Left colon (tissue), 2 donors: ENCODE results near the gene CAPZB. TPM values are rescaled to one million over a fixed set of nuclear protein-coding genes. Genes with fewer than 3 reads are reported as not detected.

Experiments used
- ATAC-seq: fragments of 200-7000 bp; cut with Tn5 transposase; one replicate; pipeline ENCODE4 v1.9.1; 2020; ENCODE audit warnings: mild to moderate bottlenecking, moderate library complexity
- DNase-seq, 2 donors: peaks; one replicate each; pipeline ENCODE4 v3.0.0-alpha.2; 2020
- intact Hi-C, 2 donors: fragments of 100-400 bp; cut with DNase I in 1 of 2; cut with micrococcal nuclease in 1 of 2; formaldehyde crosslinking; loops; one replicate each; pipeline versions ENCODE4 v1.11.2 to v1.14.0; 2022; cut with DNase I, micrococcal nuclease
- total RNA-seq, 2 donors: library from RNA; stranded (reverse); fragmentation: NEBNext Ultra II Directional; extraction: Animal tissue kit (Norgen Biotek cat#: 25700); gene quantifications; one replicate each; pipeline ENCODE4 v1.2.1, GENCODE V29; 2021
- donor health status: DM: no; HTN: no; CAD: no.
- donor health status: DM: yes; HTN: yes; CAD: no.

The CAPZB gene
- total RNA-seq, 2 donors from 2014 or later: 340 to 367 TPM

DNA sequence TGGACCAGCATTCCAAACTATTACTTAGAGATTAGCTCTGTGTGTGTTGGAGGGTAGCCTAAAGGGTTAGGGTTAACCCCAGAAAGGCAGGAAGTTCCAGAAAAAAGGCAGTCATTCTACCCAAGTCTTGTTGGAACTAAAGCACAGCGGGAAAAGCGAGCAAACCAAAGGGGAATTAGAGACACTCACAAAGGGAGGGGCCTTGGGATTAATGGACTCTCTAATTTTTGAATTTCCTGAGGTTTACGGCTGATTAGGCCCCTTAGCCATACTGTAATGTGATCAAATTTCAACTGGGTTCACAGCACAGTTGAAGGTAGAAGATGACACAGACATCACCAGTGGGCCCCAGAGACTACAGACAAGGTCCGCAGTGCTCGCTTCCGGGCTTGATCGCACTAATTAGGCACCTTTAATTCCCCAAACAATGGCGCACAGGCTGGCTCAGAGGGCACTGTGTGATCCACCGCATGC, 28.3 kb downstream of the CAPZB start:
- no peak for DNase-seq
- no peak for ATAC-seq
- intact Hi-C loops: no loop called here

DNA sequence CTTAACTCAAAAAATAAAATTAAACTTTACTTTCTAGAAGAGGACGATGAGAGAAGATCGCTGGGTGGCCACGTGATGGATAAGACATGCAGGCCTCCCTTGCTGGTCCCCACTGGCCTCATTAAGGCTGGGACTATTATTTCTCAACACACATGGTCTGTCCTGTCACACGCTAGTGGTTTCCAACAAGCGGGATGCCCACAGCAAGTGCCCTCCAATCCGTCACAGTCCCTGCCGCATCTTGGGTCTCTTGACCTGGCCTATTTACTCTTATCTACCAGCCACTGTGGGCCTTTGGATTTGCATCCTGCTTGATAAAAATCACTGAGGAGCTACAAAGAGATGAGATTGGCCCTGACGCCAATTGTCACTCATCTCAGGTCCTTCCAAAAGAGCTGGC, 30.0 kb downstream of the CAPZB start:
- no peak for DNase-seq
- intact Hi-C loops: no loop called here
- no peak for ATAC-seq

DNA sequence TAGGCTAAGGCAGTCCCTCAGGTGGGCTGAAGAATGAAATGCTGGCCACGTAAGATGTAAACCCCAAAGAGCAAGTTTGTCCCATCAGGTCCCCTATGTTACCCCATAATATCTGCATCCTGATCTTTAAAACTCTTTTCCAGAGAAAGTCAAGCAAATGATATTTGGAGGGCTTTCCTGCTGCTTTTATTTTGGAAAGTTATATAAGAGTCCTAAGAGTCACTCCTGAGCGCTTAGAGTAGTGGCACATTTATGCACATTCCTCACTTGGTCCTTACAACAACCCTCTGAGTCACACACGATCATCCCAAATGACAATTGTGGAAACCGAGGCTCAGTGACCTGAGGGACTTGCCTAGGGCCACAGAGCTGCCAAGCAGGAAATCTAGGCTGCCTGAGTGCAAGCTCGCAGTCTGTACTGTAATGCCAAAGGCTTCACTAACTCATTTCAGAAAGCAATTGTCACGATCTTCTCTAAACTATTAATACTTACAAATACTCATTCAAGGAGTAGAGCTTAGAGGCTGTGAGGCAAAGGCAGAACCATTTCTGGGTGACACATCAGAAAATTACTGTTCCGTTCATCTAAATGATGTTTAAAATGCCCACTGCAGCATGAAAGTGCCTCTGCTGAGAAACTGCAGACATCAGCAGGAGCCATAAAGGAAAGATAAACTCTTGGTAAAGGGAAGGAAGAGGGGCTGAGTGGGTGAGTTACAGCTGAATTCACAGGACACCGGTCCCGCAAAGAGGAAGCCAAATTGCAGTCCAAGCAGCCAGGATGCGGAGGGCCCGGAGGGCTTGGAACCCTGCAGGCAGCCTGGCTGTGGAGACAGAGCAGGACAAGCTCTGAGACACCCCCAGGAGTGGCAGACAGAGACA, 30.8 kb downstream of the CAPZB start:
- intact Hi-C loops: no loop called here
- DNase-seq: no peak

DNA sequence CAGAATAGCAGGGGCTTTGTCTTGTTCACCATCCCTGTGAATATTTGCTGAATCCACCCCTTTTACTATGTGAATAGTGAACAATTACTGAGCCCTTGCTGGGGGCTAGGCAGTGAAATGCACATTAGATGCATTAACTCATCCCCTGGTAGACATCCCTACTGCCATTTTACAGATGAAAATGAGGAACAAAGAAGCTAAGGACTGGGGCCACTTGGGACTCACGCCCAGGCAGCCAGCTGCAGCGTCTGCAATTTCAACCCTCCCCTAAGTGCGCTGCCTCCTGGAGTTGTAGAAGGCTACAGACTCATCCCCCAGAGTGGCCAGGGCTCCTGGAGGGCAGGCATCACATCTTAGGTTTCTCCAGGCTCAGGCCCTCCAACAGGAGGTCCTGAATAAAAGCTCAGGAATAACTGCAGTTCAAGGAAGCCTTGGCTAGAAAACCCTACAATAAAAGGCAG, 31.6 kb downstream of the CAPZB start:
- no peak for DNase-seq

More for the DNA sequence above, 30.8 kb downstream of the CAPZB start:
- ATAC-seq: no peak

DNA sequence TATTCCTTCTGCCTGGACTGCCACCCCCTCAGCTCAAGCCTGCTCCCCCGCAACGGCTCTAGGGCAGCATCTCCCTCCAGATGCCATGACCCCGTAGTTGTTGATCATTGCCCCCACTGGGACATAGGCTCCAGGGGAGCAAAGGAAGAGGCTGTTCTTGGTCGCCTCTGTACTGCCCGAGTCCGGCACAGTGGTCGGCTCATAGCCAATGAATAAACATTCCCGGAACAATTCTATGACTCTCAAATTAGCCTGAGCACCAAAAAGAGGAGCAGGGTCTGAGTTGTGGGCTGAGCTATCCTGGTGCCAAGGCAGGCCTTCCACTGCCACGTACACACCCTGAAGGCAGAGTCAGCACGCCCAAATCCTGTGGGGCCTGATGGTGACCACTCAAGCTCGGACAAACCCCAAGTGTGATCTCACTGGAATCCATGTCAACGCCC, 33.1 kb downstream of the CAPZB start:
- no peak for ATAC-seq
- DNase-seq: no peak
- intact Hi-C loops: no loop called here

More for the DNA sequence above, 31.6 kb downstream of the CAPZB start:
- no peak for ATAC-seq
- intact Hi-C loops: no loop called here

DNA sequence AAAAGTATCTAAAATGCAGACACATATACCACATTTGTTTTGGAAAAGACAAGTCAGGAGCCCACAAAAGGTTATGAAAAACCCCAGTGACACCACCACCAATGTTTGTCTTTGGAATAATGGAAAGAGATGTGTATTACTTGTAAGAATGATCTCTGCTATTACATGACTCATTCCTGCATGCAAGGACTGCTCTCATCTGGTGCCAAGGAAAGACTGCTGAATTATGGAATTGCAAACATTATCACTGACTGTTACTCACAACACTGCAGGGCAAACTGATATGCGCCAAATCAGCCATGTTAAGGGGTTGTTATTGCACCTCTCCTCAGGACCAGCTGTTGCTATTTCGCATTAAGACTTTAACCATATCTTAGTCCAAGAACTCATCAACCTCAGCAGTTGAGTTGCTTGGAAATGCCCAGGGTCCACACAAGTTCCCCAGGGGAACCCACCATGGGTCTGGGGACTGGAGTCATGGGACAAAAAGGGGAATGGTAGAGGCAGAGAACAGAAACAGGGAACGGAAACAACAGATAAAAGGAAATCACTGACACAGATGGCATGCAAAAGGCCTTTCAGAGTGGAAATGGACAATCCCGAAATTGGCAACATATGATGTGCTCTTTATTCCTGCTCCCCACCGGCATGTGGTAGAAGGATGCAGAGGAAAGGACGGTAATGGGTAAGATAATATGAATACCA, 34.4 kb downstream of the CAPZB start:
- intact Hi-C loops: no loop called here
- ATAC-seq: peak; percentile 80

DNA sequence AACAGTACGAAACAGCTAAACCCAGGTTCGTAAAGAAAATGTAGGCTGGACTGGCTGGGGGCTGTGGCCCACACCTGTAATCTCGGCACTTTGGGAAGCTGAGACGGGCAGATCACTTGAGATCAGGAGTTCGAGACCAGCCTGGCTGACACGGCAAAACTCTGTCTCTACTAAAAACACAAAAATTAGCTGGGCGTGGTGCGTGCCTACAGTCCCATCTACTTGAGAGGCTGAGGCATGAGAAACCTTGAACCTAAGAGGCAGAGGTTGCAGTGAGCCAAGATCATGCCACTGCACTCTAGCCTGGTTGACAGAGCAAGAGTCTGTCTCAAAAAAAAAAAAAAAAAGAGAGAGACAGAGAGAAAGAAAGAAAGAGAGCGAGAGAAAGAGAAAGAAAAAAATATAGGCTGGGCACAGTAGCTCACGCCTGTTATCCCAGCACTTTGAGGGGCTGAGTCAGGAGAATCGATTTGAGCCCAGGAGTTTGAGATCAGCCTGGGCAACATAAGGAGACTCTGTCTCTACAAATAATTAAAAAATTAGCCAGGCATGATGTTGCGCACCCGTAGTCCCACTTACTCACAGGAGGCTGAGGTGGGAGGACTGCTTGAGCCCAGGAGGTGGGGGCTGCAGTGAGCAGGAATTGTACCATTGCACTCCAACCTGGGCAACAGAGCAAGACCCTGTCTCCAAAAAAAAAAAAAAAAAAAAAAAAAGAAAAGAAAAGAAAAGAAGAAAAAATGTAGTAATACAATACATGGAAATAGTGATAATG, 35.7 kb downstream of the CAPZB start:
- DNase-seq: no peak
- no peak for ATAC-seq
- intact Hi-C loops: no loop called here

More for the DNA sequence above, 34.4 kb downstream of the CAPZB start:
- DNase-seq: no peak

DNA sequence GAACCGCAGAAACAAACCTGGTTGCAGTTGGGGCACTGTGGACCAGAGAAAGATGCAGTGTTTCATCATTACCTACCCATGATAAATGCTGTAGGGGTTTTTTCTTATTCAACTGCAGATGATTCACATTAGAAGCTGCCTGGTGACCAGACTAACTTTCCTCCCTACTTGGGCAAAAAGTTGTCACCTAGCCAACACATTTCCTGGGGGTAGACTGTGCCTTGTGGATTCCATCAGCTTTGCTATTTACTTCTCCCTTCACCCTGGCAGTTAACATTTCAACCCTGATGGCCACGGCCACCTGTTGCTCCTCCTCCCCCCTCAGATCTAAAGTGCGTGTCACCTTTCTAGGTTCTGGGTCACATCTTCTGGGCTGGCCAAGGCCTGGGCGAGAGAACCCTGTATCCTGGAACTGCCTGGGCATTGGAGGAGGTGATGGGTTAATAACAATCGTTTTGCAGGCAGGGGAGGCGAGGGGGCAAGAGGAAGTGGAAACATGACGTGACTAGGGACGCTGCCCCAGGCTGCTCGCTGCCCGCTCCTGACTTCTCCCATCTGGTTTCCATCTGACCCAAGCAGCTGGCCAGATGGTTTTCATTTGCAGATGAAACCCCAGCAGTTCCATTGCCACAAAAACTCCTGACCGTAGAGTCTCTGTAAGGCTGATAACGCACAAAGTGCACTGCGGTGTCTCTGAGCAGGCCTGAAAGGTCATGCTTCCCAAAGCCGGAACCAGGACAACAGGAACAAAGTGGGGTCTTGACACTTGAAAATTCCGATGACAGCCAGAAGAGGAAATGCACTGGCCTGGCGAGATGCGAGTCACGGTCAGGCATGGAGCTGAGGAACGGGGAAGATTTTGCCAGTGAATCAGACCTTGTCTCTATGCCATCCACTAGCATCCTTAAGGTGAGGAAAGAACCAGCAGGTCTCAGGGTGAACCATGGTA, 36.6 kb downstream of the CAPZB start:
- intact Hi-C loops: no loop called here
- DNase-seq (peak; percentile 45 to 69), ATAC-seq (no peak)

DNA sequence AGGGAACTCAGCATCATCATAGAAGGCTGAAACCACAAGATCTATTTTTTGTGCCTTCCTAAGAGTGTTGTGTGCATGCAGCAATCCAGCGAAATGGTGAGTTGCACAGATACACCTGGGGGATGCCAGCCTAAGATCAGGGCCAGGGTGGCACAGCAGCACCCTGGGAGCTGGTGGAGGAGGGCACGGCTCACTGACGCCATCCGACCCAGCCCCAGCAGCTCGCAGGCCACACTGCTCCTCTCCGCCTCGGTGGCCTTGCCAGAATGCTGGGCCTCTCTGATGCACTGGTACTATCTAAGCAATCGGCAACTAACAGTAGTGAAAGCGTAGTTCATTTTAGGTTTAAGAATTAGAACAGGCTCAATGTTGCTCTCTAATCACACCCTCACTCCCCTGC, 37.8 kb downstream of the CAPZB start:
- intact Hi-C loops: no loop called here
- no peak for ATAC-seq
- DNase-seq: no peak

DNA sequence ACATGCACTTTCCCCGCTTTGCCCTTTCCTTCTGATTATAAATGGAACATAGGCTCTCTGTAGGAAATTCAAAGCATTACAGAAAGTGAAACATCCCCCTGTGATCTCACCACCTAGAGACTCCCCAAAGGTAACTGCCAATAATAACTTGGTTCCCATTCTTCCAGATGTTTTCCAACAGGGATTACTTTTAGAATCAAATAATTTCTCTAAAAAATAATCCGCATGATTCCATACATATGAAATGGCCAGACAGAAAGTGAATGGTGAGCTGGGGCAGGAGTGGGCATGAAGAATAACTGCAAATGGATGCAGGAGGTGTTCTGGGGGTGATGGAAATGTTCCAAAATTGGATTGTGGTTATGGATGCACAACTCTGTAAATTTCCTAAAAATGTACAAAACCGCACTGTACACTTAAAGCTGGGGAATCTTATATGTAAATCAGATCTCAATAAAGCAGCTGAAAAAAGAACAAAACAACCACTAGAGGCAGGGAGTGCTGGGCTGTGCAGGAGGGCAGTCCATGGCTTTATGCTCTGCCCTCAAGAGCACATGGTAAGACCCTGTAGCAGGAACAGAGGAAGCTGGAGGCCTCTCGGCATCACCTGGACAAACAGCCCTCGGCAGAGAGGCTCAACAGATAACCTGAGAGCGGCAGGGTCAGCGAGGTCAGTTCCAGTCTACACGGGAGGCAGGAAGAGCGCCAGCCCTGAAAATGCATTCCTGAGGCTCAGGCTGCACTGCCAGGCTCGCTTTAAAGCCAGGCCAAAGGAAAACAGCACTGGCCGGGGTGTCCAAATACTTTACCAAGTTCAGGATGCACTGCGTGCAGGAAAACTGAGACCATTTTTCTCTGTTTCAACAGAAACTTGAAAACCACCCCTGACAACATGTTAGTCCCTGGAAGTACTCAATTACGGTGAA, 39.7 kb downstream of the CAPZB start:
- no peak for DNase-seq
- intact Hi-C loops: no loop called here
- peak; percentile 44 for ATAC-seq

DNA sequence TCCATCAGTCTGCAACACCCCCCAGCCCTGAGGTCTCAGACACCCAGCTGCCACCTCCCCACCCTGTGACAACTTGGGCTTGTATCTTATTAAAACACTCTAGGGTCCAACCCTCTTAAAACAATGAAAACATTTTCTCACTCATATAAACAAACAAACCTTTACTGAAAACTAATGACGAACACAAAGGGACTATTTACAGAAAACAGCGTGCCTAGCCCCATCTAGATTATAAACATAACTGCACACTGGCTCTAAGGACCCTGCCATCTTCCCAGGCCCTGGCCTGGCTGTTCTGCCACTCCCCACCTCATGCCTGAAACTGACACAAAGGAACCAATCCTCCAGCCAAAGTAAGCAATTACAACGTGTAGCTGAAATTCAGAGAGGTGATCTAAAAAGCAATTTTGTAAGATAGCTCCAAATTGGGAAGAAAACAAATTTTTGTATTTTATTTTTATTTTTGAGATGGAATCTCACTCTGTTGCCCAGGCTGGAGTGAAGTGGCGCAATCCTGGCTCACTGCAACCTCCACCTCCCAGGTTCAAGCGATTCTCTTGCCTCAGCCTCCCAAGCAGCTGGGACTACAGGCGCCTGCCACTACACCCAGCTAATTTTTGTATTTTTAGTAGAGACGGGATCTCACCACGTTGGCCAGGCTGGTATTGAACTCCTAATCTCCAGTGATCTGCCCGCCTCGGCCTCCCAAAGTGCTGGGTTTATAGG, 40.9 kb downstream of the CAPZB start:
- ATAC-seq (no peak), DNase-seq (no peak)
- intact Hi-C loops: no loop called here

DNA sequence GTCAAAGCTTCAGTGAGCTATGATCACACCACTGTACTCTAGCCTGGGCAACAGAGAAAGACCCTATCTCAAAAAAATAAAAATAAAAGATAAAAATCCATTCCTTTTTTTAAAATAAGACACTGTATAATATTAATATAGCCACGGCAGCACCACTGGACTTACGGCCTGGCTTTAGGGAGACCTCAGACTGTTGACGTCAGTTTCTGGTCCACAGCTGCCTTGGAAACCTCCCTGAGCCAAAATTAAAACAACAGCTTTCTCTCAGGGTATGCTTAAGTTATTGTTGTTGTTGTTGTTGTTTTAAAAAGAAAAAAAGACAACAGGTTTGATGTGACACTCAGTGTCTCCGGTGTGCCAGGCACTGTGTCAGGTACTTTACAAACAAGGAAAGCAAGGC, 42.0 kb downstream of the CAPZB start:
- ATAC-seq (no peak), DNase-seq (no peak)
- intact Hi-C loops: no loop called here

DNA sequence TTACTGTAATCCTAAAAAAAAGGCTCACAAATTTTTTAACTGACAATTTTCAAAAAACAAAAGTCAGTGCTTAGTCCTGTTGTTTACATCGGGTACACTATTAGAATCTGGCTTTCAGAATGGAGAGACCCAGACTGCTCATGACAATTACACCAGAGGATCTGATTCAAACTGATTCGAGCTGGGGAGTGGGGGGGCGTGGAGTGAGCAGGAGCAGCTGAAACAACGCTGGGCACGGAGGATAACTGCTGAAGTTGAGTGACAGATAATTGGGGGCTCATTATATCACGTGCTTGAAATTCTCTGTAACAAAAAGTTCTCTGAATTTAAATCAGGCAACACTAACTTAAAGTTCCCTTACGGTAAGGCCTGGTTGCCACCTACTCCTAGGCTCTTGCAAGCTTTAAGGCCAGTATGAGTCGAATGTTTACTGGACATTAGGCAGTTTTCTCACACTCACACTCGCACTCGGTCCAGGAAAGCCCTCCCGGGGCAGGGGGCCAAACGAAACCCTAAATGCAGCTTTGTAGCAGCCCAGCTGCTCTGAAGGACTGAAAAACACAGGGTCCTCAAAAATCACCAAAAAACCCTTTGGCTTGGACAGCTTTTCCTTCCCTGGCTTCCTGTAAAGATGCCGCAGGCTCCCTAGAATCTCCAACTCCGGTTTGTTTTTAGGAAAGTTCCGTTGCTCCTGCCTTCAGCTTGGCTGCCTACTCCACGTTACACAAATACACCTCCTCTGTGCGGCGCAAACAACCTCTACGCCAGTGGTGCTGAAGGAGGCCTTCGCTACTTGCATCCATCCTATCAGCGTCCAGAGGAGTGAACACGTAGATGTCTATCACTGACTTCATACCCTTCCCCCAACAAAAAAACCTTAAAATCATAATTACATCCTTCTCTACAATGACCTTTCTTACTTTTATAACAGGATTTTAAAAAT, 42.9 kb downstream of the CAPZB start:
- intact Hi-C loops: no loop called here
- DNase-seq: no peak
- ATAC-seq: no peak

DNA sequence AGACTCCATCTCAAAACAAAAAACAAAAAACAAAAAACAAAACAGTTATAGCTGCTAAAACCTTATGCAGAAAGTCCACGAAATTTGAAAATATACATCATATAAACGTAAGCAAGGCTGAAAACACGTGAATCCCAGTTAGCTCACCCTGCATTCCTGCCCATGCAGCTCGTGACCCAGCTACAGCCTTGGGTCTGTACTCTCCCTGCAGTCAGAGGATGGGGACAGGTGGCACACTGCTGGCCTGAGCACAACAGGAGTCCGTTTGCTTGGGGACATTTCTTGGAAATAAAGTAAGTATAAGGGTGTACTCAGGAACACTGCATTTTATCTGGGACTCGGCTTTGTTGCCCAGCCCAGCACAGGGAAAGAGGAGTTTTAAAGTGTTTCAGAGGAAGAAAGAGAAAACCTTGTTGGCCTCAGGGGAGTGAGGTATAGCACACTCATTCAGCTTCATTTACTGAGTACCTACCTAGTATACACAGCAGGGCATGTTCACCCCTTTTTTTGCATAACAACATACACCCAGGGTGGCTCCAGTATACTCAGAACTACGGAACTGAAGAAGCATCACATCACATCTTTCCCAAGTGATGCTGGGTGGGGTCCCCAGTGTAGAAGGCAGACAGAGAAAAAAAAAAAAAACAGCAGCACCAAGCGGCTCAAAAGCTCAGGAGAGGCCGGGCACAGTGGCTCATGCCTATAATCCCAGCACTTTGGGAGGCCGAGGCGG, 44.1 kb downstream of the CAPZB start:
- intact Hi-C loops: no loop called here
- no peak for ATAC-seq
- DNase-seq: no peak
